Measurements from ENCODE around the gene IL1RAPL2.
A peak's percentile ranks its signal among the peaks of the same experiment; 100 is the strongest.
"Not testable (repeated sequence)": the region's sequence is repeated elsewhere in the genome, so short reads cannot be mapped to it uniquely, and the experiment has no call there.

The IL1RAPL2 gene

DNA sequence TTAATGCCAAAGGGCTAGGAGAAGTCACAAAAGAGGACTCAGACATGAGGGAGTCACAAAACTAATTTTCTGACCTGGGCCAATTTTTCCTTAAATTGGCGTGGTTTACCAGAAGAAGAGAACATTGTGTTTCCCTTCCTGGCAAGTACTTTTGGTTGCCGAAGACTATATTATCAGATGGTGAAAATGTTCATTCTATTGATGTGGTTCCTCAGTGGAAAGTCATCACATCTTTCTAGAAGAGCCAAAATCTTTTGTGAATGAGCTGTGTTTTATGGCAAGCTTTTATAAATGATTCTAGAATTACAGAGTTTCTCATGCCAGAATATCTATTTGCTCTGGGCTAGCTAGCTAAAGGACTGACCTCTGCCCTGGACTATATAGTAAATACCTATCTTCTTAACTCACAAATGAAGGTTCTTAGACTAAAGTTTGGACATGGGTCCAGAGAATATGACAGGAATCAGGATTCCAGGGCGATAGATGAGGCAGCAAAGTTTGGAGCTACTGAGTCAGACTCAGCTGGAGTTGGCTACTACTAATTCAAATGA, 288.9 kb downstream of the IL1RAPL2 start:
- DNase-seq (ENCODE audit: low spot score): no peak

DNA sequence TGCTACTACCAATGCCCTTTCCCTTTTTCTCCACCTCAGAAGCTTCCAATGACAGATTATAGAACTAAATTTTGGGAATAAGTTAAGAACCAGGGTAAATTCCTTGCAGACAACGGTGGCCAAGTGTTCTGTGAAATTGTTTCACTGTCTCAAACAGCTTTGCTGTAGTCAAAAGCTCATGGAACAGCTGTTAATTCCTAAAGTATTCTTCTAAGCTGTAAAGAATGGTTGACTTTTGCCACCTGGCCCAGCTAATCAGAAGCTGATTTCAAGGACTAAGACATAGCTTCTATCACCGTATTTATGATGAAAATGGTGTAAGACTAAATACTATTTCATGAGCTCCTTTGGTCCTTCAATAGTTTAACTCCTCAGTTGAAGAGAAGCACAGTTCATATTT, 297.5 kb downstream of the IL1RAPL2 start:
- DNase-seq (ENCODE audit: low spot score): no peak

DNA sequence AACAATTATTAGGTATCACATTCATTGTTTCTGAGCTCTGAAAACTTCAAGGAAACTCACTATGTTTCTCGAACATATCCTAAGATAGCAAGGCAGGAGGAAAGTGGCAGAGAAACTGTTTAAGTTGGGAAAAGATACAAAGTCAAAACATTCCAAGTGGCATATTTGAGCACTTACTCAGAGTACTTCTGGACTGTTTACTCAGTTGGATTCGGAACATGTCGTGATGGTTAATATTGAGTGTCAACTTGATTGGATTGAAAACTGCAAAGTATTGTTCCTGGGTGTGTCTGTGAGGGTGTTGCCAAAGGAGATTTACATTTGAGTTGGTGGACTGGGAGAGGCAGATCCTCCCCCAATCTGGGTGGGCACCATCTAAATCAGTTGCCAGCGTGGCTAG, 298.3 kb downstream of the IL1RAPL2 start:
- no peak for DNase-seq (ENCODE audit: low spot score)

DNA sequence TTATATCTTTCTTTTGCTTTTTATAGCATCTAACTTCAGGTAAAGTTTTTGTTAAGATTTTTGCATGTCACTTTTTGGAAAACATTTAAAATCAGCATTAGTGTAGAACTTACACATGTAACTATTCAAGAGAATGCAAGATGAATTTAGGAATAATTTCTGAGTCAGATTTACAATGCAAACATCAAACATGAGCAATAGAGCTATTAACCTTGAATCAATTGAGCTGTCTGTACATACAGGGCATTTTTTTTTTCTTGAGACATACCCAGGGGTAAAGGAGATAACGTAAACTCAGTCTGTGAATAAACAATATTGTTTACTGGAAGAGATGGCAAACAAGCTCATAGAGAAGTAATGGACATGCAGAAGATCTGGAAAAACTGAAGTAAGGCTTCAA, 311.5 kb downstream of the IL1RAPL2 start:
- DNase-seq (ENCODE audit: low spot score): no peak

DNA sequence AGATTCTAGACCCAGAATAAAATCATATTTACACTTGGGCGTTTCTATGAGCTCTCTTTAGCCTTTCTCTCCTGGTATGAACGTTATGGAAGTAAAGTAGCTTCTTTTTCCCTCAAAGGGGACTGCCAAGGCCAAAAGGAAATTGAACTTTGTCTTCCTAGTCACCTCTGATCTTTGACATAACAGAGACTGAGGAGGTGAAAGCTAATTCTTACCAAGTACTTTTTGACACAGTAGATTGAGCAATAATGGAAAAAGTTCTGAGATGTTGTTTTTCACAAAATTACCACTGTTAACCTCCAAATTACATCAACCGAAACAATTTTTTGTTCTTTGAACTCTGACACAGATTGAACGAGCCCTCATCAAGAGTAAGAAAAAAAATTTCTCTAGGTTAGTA, 336.1 kb downstream of the IL1RAPL2 start:
- no peak for DNase-seq (ENCODE audit: low spot score)

DNA sequence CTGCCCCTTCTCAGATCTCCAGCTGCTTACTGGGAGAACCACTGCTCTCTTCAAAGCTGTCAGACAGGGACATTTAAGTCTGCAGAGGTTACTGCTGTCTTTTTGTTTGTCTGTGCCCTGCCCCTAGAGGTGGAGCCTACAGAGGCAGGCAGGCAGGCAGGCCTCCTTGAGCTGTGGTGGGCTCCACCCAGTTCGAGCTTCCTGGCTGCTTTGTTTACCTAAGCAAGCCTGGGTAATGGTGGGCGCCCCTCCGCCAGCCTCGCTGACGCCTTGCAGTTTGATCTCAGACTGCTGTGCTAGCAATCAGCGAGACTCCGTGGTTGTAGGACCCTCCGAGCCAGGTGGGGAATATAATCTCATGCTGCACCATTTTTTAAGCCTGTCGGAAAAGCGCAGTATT, 343.7 kb downstream of the IL1RAPL2 start:
- DNase-seq (ENCODE audit: low spot score): not testable (repeated sequence)

DNA sequence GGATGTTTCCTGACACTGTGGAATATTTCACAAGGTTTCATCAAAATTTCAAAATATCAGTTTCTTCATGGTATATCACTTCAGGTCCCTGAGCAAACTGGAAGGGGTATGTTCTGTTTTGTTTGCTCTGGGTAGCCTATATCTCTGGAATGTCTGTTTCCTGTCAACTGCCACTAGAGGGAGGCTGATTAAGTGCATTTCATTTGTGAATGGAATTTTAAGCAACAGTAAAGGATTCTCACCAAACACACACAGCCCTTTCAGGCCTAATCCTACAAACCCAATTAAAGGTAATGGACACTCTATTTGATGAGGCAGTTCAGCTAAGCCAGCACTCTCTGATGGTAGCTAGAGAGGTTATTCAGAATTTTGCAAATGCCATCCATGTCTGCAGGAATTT, 347.3 kb downstream of the IL1RAPL2 start:
- DNase-seq (ENCODE audit: low spot score): peak; percentile 1

DNA sequence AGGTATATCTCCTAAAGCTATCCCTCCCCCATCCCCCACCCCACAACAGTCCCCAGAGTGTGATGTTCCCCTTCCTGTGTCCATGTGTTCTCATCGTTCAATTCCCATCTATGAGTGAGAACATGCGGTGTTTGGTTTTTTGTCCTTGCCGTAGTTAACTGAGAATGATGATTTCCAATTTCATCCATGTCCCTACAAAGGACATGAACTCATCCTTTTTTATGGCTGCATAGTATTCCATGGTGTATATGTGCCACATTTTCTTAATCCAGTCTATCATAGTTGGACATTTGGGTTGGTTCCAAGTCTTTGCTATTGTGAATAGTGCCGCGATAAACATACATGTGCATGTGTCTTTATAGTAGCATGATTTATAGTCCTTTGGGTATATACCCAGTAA, 348.7 kb downstream of the IL1RAPL2 start:
- DNase-seq (ENCODE audit: low spot score): not testable (repeated sequence)

DNA sequence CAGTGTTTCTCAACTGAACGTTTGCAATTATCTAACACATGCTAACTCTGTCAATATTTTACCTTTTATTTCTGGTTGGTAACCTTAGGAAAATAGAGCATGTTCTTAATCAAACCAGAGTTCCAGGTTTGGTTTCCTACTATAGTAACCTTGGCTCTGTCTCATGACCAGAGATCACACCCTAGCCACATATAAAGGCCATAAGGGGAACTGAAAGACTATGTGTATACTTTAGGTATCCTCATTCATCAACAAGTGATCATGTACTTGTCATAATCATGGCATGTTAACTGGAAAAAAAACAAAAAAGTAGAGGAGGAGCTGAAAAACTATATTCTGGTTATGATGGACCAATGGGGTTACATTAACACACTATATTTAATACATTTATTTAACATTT, 352.1 kb downstream of the IL1RAPL2 start:
- no peak for DNase-seq (ENCODE audit: low spot score)

DNA sequence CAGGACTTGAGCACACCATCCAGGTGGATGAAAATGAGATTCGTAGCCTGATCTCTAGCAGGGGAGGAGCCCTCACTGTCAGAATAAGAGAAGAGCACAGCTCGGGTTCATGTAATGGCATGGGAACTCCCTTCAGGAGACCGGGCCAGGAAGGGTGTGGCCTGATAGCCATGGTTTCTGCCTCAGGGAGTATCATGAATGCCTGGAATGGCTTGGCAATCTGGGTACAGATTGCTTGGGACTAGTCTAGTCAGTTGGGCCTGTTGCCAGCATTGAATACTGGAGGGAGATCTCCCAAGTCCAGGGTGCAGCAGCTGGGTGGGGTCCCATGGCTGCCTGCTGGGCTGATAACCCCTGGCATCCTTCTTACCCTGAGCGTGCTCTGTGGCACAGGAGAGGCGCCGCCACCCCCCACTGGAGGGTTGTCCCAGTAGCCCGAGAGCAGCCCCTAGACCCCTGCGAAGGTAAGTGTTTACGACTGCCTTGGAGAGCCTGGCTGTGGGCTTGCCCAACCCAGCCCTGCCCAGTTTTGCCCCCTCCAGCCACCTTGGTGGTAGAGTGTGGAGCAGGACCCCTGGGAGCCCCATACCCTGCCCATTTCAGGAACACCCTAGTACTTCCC, 355.7 kb downstream of the IL1RAPL2 start:
- DNase-seq (ENCODE audit: low spot score): peak; percentile 8

DNA sequence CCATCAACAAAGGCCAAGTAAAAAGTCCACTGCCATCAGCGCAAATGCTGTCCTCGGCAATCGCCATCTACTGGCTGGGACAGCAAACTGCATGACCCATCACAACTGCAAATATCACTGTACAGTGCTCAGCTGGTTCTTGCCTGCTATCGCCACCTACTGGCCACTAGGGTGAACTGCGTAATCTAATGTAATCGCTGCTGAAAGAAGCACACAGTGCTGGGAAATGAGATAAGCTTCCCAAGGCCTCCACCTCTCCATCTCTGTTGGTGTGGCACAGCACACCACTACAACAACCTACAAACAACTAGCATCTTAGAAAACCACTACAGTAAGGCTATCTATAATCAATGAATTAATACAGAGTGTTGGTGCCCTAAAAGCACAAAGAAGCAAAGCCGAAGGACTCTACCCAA, 356.2 kb downstream of the IL1RAPL2 start:
- DNase-seq (ENCODE audit: low spot score): peak; percentile 66

DNA sequence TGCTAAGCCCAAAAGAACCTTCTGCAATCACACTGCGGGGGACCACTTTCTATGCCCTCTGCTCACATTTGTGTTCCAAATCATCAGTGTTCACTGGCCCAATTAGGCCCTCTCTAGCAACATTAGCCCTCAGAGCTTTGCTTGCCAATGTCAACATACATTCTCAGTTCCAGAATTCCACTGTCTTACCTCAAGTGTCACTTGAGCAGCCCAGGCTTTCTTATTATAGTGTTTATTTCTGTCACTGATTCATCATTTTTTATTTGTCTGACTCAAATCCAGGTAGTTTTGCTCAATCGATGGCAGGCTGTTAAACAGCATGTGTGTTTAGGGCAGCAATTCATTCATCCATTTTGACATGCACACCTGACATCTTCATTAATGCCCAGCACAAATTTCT, 363.3 kb downstream of the IL1RAPL2 start:
- no peak for DNase-seq (ENCODE audit: low spot score)

DNA sequence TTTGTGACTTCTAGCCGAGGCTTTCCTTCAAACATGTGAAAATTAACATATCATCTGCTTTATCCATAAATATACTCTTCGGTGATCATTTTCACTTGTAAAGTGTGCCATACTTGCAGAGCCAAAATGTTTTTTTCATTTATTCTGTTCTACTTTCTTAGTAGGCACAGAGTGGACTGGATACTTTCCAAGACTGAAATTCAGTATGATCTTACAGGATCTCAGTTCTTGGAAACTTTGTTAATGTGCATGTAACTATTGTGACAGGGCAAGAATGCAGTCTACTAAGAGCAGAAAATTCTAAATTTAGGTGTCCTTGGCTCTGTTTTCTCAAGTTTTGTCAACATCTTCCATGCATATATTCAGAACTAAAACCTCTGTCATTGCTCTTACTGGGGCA, 369.6 kb downstream of the IL1RAPL2 start:
- no peak for DNase-seq (ENCODE audit: low spot score)

DNA sequence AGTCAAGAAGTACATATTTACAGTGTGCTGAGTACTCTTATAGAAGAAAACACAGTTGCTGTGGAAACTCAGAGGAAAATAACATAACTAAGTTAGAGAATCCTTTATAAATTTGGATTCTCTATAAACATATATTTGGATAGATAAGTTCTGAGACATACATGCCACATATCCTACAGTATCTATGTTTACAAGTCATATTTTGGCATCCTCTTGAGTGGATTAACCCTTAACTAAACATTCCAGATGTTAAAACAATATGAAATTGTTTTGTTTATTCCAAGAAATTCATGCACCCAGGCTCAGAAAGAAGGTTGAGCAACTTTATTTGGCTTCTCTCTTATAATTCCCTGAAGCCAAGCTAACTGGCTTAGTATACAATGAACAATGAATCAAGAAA, 387.3 kb downstream of the IL1RAPL2 start:
- no peak for DNase-seq (ENCODE audit: low spot score)

DNA sequence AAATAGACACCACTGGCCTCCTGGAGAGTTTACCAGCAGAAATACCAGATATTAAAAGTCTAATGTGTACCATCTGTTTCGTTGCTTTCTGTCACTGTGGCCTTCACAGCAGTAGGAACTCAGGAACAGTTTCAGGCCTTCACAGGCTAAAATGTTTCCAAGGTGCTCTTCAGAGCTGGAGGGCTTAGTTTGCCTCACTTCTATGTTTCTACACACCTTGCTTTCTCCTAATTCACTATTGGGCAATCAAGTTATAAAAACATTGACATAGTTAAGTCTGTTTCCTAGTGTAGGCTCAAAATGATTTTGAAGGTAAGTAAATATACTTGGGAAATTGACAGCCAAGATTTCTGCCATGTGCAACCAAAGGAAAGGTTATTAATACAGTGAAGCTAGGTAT, 395.9 kb downstream of the IL1RAPL2 start:
- DNase-seq (ENCODE audit: low spot score): no peak

DNA sequence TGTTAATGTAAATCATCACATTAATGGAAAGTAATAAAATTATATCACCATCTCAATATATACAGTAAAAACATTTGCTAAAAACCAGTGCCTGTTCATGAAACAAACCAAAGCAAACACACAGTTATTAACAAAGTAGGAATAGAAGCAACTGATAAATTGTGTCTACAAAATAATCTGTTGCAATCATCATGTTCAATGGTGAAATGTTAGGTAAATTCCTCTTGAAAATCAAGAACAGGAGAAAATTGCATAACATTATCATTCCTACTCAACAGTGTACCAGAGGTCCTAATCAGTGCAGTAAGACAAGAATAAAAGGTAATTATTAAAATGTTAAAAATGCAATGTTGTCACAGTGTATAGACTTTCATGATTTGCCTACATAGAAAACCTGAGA, 402.2 kb downstream of the IL1RAPL2 start:
- no peak for DNase-seq (ENCODE audit: low spot score)

DNA sequence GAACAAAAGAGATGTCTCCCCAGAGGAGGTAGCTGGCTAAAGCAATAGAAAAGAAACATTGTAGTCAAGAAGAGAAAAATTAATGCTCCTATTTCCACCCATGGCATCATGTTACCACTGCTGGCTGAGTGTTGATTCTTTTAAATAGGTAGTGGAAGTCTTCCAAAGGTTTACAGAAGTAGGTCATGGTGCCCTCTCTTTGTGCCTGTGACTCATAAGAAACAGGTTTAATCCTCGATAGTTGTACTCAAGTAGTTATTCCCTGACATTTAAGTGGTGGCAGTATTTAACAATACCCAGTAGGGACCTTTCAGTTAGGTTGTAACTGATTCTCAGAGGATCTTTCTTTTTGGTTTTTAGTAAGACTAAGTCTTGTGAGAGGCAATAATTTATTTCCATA, 406.7 kb downstream of the IL1RAPL2 start:
- no peak for DNase-seq (ENCODE audit: low spot score)

DNA sequence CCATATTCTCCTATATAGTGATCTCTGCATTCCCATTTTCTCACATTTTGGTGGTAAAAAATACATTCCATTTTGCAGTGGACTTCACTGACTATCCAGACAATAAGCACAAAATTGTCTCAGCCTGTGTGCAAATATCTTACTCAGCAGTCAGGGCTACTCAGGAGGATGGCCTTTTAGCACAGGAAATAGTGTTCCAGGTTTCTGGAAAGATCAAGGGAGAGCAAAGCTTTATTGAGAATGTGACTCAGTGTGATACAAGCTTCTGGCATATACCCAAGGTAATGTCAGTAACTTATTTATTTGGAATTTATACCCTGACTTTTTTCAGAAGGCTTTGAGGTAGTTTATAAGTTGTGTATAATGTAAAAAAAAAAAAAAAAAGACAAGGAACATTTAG, 421.1 kb downstream of the IL1RAPL2 start:
- DNase-seq (ENCODE audit: low spot score): peak; percentile 12

DNA sequence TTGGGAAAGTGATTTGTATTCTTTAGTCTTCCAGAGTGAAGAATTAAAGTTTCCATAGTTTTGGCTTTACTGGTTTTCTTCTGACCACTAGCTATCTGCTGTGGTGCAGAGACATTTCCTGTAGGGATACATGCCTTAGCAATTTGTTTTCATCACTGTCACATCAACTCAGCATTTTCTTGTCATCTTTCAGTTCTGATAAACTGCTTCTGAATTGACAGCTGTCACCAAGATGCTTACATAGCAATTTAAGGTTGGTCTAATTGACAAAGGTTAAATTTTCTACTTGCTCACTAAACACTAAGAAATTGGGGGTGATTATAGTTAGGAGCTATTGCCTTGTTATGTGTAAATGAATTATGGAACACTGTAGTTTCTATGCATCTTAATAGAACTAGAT, 422.0 kb downstream of the IL1RAPL2 start:
- no peak for DNase-seq (ENCODE audit: low spot score)

DNA sequence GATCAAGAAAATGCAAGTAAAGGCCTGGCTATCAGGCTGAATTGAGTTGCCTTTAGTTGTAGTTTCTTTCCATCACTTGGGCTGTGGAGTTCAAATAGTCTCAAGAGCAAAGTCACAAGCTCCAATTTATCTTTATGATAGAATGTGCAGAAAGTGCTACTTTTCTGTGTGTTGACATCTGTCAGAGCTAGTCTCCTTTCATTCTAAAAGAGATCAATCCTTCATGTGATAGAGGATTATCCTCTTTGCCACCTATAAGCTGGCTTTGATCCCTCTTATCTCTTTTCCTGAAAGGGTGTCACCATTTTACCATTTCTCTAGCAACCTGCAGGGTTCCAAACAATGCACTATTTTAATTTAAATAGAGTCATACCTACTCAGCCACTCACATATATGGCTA, 429.5 kb downstream of the IL1RAPL2 start:
- no peak for DNase-seq (ENCODE audit: low spot score)

DNA sequence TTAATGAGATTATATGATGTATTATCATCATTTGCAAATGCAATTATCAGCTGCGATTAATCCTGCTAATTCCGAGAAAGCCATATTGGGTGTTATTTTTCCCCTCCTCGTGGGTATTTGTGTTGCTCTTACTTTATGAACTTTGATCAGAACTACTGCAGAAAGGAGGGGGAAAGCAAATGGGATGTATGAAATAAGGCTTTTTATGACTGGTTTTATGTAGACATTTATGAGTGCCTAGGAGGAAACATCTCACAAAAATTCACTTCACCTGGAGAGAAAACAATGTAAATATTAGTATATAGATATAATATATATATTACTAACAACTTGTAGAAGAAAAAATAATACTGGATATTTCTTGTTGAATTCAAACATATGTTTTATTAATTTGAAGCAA, 440.1 kb downstream of the IL1RAPL2 start:
- DNase-seq (ENCODE audit: low spot score): no peak

DNA sequence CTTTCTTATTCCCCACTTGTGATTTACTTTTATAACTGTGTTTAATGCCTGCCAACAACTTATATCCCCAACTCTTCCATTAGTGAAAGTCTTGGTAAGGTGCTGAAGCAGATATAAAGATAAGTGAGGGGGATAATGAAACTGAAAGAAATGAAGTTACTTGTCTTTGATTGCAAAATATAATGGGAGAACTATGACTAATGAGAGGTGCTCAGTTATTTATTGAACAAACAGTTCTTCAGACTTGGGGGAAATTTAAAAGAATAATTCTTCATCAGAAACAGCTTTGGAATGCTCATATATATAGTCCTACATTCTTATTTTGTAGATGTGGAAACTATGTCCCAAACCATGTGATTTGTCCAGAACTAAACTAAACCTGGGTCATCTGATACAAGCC, 441.0 kb downstream of the IL1RAPL2 start:
- DNase-seq (ENCODE audit: low spot score): no peak

DNA sequence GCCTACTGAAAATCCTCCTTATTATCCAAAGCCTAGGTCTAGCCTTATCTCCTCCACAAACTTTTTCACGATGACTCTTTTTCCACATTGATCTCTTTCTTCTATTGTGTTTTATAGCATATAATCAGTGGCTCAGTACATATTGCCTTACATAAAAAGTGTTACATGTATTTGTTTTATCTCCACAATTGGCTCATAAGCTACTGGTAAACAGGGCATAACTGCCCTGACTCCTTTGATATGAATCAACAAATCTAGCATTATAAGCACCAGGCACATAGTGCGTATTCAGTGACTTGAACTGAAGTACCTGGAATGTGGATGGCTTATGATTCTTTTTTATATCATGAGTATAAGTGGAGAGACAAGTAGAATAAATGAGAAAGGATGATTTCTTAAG, 447.7 kb downstream of the IL1RAPL2 start:
- DNase-seq (ENCODE audit: low spot score): no peak

DNA sequence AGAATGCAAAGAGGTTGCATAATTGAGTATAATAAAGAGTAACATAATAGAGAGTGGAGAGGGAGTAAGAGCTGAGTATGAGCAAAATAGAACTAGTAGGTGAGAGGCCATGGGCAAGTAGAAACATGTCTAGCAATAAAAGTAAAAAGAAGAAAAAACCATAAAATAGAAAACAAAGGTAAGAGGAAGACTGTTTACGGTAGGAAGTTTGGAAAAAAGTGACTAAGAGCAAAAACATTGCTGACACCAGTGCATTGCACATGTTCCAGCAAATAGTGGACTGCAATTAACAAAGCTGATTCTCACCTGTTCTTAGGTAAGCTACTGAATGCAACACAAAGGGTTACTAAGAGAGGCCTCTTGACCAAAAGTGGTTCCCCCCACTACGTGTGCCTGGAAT, 451.6 kb downstream of the IL1RAPL2 start:
- DNase-seq (ENCODE audit: low spot score): peak; percentile 3

DNA sequence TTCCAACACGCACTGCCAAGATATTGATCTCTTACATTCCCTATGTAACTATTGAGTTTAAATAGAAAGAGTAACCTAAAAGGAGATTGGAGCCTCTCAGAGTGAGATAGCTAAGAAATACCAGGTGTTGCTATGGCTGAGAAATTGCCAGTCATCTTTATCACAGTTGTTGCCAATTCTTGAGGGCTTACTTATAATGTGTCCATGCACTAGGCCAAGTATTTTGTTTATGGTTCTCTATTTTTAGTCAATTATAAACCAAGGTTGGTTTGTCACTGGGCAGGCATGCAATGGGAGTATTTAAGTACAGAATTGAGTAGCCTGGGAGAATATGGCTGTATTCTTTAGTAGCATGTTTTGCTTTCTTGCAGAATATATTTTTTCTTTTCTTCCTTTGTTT, 452.9 kb downstream of the IL1RAPL2 start:
- DNase-seq (ENCODE audit: low spot score): no peak
